Activated naive CD4-positive, alpha-beta T cell treated with anti-CD3 and anti-CD28 coated beads, Interleukin-2, amount 10 ng/mL, durations not matched to agents 5 hours and 36 hours (primary cell): ENCODE measurements around the gene CNN1. TPM values are rescaled to one million over a fixed set of nuclear protein-coding genes. Genes with fewer than 3 reads are reported as not detected.

ENCODE experiments used
- microRNA-seq: library from miRNA; unstranded; fragments of <30 nt; microRNA quantifications from one replicate; pipeline ENCODE4 v1.2.0, GENCODE V29; 2022; ENCODE audit warnings: borderline microRNAs expressed, borderline replicate concordance
- total RNA-seq, 2 experiments: library from RNA; stranded (reverse); gene quantifications; one replicate each; pipeline ENCODE4 v1.2.3, GENCODE V29; 2021

CNN1 gene
- not detected for total RNA-seq

GRCh38 chr19:11538232-11539036, at the start of gene CNN1:
Gene CNN1 (plus strand): TSS chr19:11538851. CDS start chr19:11538928, 77 bp downstream.

DNA sequence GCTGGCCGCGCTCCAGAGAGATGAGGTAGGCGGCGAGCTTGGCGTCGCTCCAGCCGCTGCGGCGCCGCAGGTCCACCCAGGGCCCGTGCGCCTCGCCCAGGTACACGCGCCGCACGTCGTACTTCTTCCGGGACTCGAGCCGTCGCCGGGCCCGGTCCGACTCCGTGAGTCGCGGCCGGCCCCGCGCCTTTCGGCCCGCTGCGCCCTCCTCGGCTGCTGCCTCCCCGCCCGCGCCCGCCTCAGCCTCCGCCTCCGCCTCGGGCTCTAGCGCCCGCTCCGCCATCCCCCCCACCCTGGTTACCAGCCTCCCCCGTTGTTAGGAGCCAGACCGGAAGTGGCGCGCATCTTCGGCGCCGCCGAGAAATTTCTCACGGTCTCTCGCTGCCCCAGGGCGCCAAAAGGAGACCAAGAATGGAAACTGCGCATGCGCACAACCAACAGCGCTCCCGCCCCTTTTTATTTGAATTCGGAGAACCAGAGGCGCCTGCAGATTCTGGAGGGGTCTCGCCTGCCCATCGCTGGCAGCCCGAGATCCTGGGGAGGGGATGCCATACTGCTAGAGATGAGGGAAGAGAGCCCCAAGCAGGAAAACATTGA, 33.0 kb upstream of the CNN1 start, which contains the start of gene ZNF653:
ZNF653 (minus strand) TSS at position 336 of the 597 bp plus-strand sequence; CDS start at position 283, 53 bp downstream.

GRCh38 chr19:11528551-11529341, 9.9 kb upstream of the CNN1 start, which contains the start of gene ECSIT:
Gene ECSIT (minus strand): TSS chr19:11529134. CDS start chr19:11519170, 9,964 bp downstream.

GRCh38 chr19:11558881-11559828, 20.5 kb downstream of the CNN1 start, which contains the start of gene ELOF1:
Gene ELOF1 (minus strand): TSS chr19:11559230. CDS start chr19:11554347, 4,883 bp downstream.

DNA sequence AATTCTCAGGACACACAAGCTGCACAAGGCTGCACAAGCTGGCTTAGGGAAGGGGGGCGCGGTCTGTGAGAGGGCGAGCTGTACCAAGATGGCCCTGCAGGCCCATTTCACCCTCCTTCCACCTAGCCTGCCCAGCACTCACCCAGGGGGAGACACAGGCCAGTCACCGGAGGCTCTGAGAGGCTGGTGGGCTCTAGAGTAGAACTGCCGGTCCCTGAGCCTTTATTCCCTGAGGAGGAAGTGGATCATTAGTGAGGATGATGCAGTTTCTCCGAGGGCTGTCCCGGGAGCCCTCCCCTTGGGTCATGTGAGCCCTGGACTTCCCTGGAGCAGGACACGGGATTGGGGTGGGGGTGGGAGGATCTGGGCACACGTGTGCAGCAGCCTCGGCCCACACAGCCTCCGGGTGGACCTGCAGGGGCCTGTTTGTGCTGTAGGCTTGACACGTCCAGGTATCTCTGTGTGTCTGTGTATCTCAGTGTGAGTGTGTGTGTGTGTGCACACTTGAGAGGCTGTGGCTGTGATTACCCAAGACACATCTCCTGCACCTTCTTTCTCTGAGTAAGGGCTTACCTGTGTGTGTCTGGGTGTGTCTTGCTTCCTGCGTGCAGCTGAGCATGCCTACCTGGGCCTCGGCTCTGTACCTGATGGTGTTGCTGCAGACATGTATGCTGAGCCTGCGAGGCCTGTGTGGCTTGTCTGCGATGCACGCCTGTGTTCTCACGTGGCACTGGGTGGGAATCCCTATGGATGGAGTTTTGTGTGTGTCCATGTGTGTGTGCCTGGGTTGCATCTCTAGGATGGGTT, 39.0 kb downstream of the CNN1 start, which contains the start of gene ACP5:
ACP5 (minus strand) TSS at position 195 of the 807 bp plus-strand sequence. CDS start 328 bp downstream, outside the sequence.

DNA sequence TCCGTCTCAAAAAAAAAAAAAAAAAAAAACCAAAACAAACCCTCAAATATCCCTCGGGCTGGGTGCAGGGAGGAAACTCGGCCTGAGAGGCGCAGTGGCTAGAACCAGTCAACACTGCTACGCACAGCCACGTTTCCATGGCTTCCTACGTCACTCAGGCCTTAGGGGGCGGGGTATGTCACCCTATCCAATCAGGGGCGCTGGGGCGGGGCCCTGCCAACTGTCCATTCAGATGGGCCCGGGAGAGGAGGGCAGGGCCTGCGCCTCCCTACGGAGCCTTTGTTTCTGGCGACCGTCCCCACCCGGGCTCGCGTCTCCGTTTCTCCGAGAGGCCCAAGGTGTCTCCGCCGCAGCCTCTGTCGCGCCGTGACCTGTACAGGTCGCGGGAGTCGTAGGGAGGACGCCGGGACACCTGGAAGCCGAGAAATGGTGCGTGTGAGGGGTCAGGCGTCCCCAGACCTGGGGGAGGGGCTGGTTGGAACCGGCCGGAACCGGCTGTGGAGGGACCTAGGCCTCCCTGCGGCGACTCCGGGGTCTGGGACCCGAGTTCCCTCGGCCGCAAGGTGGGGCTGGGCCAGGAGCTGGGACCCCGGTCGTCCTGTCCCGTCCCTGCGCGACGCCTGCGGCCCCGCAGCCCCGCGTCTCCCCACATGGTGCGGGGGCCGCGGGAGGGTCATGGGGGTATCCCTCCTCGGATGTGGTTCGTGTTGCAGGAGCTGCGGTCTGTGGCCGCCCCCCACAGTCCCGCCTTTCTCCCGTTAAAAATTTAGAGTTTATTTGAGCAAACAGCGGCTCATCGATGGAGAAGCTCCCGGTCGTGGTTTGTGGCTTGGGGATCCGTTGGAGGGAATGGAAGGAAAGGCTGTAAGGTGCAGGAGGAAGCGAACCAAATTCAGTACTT, 58.8 kb downstream of the CNN1 start, which contains the start of gene ZNF627:
ZNF627 (plus strand) TSS at position 282 of the 901 bp plus-strand sequence; CDS start at position 427, 145 bp downstream.

Small RNAs within 50 kb of the gene (microRNA-seq; reads per million reads assigned to microRNA genes)
- 0.83 reads per million for gene MIR7974

Other genes with a start within 250 kb of the CNN1 start
- gene TSPAN16, start 242.7 kb upstream of the CNN1 start, total RNA-seq, result not detected
- gene RAB3D, start 199.2 kb upstream of the CNN1 start, total RNA-seq, result 1 to 10 TPM; 6.4 to 7.0 TPM
- gene TMEM205, start 192.6 kb upstream of the CNN1 start, total RNA-seq, result 10 to 100 TPM; 25.2 to 25.4 TPM
- gene CCDC159, start 192.3 kb upstream of the CNN1 start, total RNA-seq, result 10 to 100 TPM; 21.4 to 22.4 TPM
- 1 to 10 TPM; 1.6 to 2.6 TPM for gene PLPPR2, start 183.4 kb upstream of the CNN1 start, total RNA-seq
- gene SWSAP1, start 164.2 kb upstream of the CNN1 start, total RNA-seq, result 1 to 10 TPM; 3.7 to 4.3 TPM
- 1 to 10 TPM; 5.8 to 6.1 TPM for gene EPOR, start 154.5 kb upstream of the CNN1 start, total RNA-seq
- not detected for gene RGL3, start 119.5 kb upstream of the CNN1 start, total RNA-seq
- not detected for gene ODAD3, start 103.7 kb upstream of the CNN1 start, total RNA-seq
- 100 to 1,000 TPM; 324 to 337 TPM for gene PRKCSH, start 103.2 kb upstream of the CNN1 start, total RNA-seq
- under 1 TPM in 1 of 2 experiments, not detected in 1; 0.58 TPM for gene ELAVL3, start 57.8 kb upstream of the CNN1 start, total RNA-seq
- 10 to 100 TPM; 20.6 to 20.8 TPM for gene ZNF653, start 33.0 kb upstream of the CNN1 start, total RNA-seq
- gene ECSIT, start 9.7 kb upstream of the CNN1 start, total RNA-seq, result 10 to 100 TPM; 23.5 TPM
- 10 to 100 TPM; 43.0 to 45.9 TPM for gene ELOF1, start 20.4 kb downstream of the CNN1 start, total RNA-seq
- 10 to 100 TPM; 24.9 to 27.7 TPM for gene ACP5, start 38.8 kb downstream of the CNN1 start, total RNA-seq
- 1 to 10 TPM; 5.6 to 5.7 TPM for gene ZNF627, start 58.6 kb downstream of the CNN1 start, total RNA-seq
- 1 to 10 TPM; 4.8 to 5.2 TPM for gene ZNF823, start 200.1 kb downstream of the CNN1 start, total RNA-seq
- gene ZNF441, start 228.1 kb downstream of the CNN1 start, total RNA-seq, result 1 to 10 TPM; 7.4 TPM